RWPE2 (cell line): ENCODE results near the gene DAW1.

Experiments used
- ATAC-seq: fragments of 200-7000 bp; cut with Tn5 transposase; 3 replicates; pipeline ENCODE4 v1.9.1; 2021; ENCODE audit warnings: low read depth
- DNase-seq: peaks from one replicate; pipeline ENCODE4 v3.0.0-alpha.2; 2020; ENCODE audit warnings: low spot score
- H3K27ac ChIP-seq: fragments of 450-650 bp; 2 replicates; pipeline ENCODE4 v1.5.1; 2017; ENCODE audit warnings: mild to moderate bottlenecking; ENCODE audit not compliant: poor library complexity, severe bottlenecking
- H3K27me3 ChIP-seq: fragments of 250-450 bp; sonication (Bioruptor Pico); 2 replicates; pipeline ENCODE4 v1.5.1; 2021; ENCODE audit warnings: mild to moderate bottlenecking, moderate library complexity; ENCODE audit not compliant: insufficient read depth, poor library complexity, severe bottlenecking
- H3K36me3 ChIP-seq: fragments of 250-450 bp; sonication (Bioruptor Pico); 2 replicates; pipeline ENCODE4 v1.5.1; 2020; ENCODE audit warnings: low read depth, mild to moderate bottlenecking, moderate library complexity
- H3K4me1 ChIP-seq: fragments of 250-450 bp; sonication (Bioruptor Pico); 2 replicates; pipeline ENCODE4 v1.5.1; 2021; ENCODE audit warnings: mild to moderate bottlenecking, moderate library complexity; ENCODE audit not compliant: insufficient read depth, poor library complexity, severe bottlenecking
- H3K4me3 ChIP-seq: fragments of 250-450 bp; sonication (Bioruptor Pico); 2 replicates; pipeline ENCODE4 v1.5.1; 2021; ENCODE audit warnings: mild to moderate bottlenecking, moderate library complexity; ENCODE audit not compliant: severe bottlenecking
- H3K9me3 ChIP-seq: fragments of 250-450 bp; sonication (Bioruptor Pico); 2 replicates; pipeline ENCODE4 v1.5.1; 2021; ENCODE audit warnings: mild to moderate bottlenecking, moderate library complexity; ENCODE audit not compliant: severe bottlenecking
- CTCF ChIP-seq: fragments of 450-650 bp; IDR thresholded peaks from one replicate; pipeline ENCODE4 v1.5.1; 2017; ENCODE audit warnings: mild to moderate bottlenecking, moderate library complexity; ENCODE audit not compliant: poor library complexity, severe bottlenecking

The DAW1 gene

GRCh38 chr2:227871375-227871791, at the start of gene DAW1:
Gene DAW1, plus strand, starts transcription at chr2:227871631. Its CDS starts 59 bp downstream, at chr2:227871690.
- H3K9me3 ChIP-seq: no peaks in the 10 kb centered on the region
- peak within 1 kb of the TSS; percentile 79 for H3K27ac ChIP-seq
- H3K4me3 ChIP-seq: no peak within 1 kb of the TSS
- peaks cover 13% of the 10 kb centered on the region for H3K4me1 ChIP-seq
- ATAC-seq (no peak), DNase-seq (no peak)
- no peaks in the 10 kb centered on the region for H3K27me3 ChIP-seq
- no peak for TF ChIP-seq CTCF
- H3K36me3 ChIP-seq: no peaks in the 10 kb centered on the region

- H3K4me3 ChIP-seq: no peak overlapping the region
- H3K27me3 ChIP-seq: no peaks in the 10 kb centered on the region
- no peak for ATAC-seq
- no peaks in the 10 kb centered on the region for H3K9me3 ChIP-seq
- DNase-seq: no peak
- TF ChIP-seq CTCF: no peak
- H3K4me1 ChIP-seq: peaks cover 15% of the 10 kb centered on the region
- H3K27ac ChIP-seq: no peak overlapping the region
- no peaks in the 10 kb centered on the region for H3K36me3 ChIP-seq
These were observed 48.9 kb upstream of the DAW1 start for GRCh38 chr2:227822416-227823003.

GRCh38 chr2:227823922-227824321, 47.5 kb upstream of the DAW1 start:
- Histone ChIP-seq H3K4me1 (peaks cover 10% of the 10 kb centered on the region), H3K9me3 (no peaks in the 10 kb centered on the region), H3K4me3 (no peak overlapping the region), H3K27me3 (no peaks in the 10 kb centered on the region), H3K27ac (no peak overlapping the region), H3K36me3 (no peaks in the 10 kb centered on the region)
- DNase-seq (no peak), ATAC-seq (no peak)
- no peak for TF ChIP-seq CTCF

- TF ChIP-seq CTCF: no peak
- ATAC-seq (no peak), DNase-seq (no peak)
- H3K27me3 ChIP-seq: no peaks in the 10 kb centered on the region
- H3K27ac ChIP-seq: no peak overlapping the region
- H3K36me3 ChIP-seq: no peaks in the 10 kb centered on the region
- H3K9me3 ChIP-seq: no peaks in the 10 kb centered on the region
- no peak overlapping the region for H3K4me3 ChIP-seq
- peaks cover 4% of the 10 kb centered on the region for H3K4me1 ChIP-seq
These were observed 46.7 kb upstream of the DAW1 start for GRCh38 chr2:227824711-227825110.

GRCh38 chr2:227826019-227826521, 45.4 kb upstream of the DAW1 start:
- no peak for ATAC-seq
- no peak for TF ChIP-seq CTCF
- Histone ChIP-seq H3K36me3 (no peaks in the 10 kb centered on the region), H3K27me3 (no peaks in the 10 kb centered on the region), H3K27ac (peak overlapping the region; percentile 2), H3K4me1 (peaks cover 4% of the 10 kb centered on the region), H3K9me3 (no peaks in the 10 kb centered on the region), H3K4me3 (no peak overlapping the region)
- DNase-seq: no peak
